GM13976 (cell line): ENCODE data around the gene AVL9.

Source experiments
- DNase-seq: peaks from one replicate; pipeline ENCODE4 v3.0.0; 2012; ENCODE audit warnings: low spot score
- in situ Hi-C: fragments of 300-500 bp; cut with MboI; formaldehyde crosslinking; loops from one replicate; pipeline ENCODE4 v1.12.0; 2022; ENCODE audit warnings: low sequenced_read_pairs, mixed read lengths, inconsistent platforms; ENCODE audit not compliant: unreplicated experiment
- TF ChIP-seq, protein P1 (sequence below): IDR thresholded peaks from 2 replicates; pipeline ENCODE4 v1.5.1; 2012; ENCODE audit warnings: borderline replicate concordance, mild to moderate bottlenecking; ENCODE audit not compliant: insufficient read depth; ENCODE audit errors: extremely low read depth, missing control alignments, control extremely low read depth

The AVL9 gene

DNA sequence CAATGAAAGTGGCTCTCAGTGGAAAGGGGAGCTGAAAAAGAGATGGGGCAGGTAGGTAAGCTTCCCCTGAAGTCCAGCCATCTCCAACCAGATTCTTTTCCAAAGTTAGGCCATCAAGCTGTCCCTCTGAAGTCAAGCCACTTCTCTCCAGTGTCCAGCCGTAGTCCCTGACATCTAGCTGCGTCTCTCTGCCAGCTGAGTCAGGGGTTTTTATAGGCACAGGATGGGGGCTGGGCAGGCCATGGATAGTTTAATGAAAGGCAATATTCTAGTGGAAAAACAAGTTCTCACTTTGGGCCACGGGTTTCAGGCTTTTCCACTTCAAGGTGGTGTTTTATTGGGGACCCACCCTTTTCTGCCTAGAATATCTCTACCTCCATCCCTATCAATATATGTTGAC is 36.8 kb downstream of the AVL9 start:
- DNase-seq = no peak
- in situ Hi-C loops = no loop called here
- TF ChIP-seq, protein P1, sequence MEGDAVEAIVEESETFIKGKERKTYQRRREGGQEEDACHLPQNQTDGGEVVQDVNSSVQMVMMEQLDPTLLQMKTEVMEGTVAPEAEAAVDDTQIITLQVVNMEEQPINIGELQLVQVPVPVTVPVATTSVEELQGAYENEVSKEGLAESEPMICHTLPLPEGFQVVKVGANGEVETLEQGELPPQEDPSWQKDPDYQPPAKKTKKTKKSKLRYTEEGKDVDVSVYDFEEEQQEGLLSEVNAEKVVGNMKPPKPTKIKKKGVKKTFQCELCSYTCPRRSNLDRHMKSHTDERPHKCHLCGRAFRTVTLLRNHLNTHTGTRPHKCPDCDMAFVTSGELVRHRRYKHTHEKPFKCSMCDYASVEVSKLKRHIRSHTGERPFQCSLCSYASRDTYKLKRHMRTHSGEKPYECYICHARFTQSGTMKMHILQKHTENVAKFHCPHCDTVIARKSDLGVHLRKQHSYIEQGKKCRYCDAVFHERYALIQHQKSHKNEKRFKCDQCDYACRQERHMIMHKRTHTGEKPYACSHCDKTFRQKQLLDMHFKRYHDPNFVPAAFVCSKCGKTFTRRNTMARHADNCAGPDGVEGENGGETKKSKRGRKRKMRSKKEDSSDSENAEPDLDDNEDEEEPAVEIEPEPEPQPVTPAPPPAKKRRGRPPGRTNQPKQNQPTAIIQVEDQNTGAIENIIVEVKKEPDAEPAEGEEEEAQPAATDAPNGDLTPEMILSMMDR = no peak

DNA sequence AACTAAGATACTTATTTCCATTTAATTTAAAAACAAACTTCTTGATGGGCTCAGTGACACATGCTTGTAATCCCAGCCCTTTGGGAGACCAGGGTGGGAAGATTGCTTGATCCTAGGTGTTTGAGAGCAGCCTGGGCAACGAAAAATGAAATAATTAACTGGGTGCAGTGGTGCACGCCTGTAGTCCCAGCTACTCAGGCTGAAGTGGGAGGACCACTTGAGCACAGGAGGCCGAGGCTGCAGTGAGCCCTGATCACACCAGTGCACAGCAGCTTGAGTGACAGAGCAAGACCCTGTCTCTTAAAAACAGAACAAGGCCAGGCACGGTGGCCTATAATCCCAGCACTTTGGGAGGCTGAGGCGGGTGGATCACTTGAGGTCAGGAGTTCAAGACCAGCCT is 37.4 kb downstream of the AVL9 start:
- in situ Hi-C loops = no loop called here
- no peak for DNase-seq
- TF ChIP-seq, protein P1 = no peak

DNA sequence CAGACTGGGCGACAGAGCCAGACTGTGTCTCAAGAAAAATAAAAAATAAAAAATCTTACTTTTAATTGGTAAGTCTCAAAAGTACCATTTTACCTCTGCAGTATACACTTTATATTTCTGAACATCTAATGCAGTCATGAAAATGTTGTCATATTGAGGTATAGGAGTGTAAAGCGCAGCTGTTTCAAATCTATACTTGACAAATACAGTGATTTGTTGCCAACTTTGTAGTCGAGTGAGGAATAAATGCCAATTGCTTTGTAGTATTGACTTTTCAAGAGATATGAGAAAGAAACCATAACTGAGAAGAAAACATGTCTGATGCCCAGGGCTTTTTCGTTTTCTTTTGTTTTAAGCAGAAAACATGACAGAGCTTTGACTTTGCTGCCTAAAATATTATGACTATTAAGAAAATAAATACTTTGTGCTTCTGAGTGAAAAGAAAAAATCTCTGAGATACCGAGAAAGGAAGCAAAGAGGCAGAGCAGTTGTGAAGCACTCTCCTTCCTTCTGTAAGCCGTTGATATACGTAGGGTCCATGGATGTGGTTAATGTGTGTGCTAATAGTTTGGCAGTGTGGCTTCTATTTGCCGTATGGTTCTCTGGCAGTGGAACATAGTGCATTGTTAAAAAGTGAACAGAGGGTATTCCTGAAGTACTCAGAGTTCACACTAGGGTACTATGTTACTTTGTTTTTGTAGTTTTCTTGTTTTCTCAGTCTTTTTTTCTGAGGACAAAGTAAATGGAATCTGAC is 38.2 kb downstream of the AVL9 start:
- in situ Hi-C loops = no loop called here
- DNase-seq = no peak
- TF ChIP-seq, protein P1 = no peak

DNA sequence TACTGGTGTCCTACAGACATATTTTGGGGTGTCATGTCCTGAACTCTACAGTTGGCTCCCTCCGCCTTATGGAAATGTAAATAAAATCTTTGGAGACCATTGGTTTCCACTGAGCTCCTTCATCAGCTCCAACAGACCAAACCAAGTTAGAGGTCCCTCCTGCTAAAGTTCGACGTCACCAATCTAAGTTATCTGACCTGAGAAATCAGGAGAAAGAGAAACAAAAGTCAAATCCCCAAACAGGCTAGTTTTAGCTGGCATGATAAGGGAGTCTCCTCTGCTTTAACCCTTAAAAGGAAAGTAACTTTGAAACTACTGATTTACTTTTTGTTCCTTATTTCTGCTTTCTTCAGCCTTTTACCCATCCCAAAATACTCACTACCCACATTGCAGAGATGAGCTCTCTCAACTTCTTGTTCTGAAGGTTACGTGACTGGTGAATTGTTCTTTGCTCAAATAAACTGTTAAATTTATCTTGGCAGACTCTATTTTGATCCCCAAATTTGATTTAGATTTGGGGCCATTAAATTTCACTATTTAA is 39.9 kb downstream of the AVL9 start:
- TF ChIP-seq, protein P1 = no peak

DNA sequence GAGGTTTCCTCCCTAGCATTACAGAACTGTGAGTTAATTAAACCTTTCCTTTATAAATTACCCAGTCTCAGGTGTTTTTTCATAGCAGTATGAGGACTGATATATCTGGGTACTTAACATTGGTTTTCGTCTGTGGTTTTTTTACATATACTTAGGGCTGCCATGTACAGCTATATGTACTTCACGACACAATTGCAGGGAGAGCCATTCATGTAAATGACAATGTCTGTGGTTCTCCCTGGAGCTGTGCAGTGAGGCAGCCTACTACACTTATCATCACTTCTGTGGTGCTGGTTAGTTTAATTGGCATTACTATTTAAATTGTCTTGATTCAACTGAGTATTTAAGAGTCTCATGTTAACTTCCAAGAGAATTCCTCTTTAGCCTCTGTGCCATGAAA is 40.7 kb downstream of the AVL9 start:
- in situ Hi-C loops = no loop called here
- no peak for DNase-seq
- TF ChIP-seq, protein P1 = no peak

More for the DNA sequence above, 39.9 kb downstream of the AVL9 start:
- peak; percentile 36 for DNase-seq
- in situ Hi-C loops = no loop called here

DNA sequence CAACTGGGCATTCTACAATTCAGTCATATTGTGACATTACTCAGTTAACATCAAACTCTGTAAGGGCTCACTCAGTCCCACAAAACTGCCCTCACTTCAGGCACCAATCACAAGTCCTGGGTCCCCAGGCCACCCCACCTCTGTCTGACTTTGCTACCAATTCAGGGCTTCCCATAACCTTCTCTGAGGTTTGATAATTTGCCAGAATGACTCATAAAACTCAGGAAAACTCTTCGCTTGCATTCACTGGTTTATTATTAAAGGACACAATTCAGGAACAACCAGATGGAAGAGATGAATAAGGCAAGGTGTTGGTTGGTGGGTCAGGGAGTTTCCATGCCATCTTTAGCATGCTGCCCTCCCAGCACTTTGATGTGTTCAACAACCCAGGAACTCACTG is 41.3 kb downstream of the AVL9 start:
- no peak for DNase-seq
- TF ChIP-seq, protein P1 = no peak
- in situ Hi-C loops = no loop called here
